ENCODE results near the gene PDCD1.
"Not testable (repeated sequence)": the region's sequence is repeated elsewhere in the genome, so short reads cannot be mapped to it uniquely, and the experiment has no call there.

The PDCD1 gene

GRCh38 chr2:241850544-241851324 lies 8.0 kb downstream of the PDCD1 start:
- DNase-seq, result no peak

GRCh38 chr2:241849616-241850543 lies 8.8 kb downstream of the PDCD1 start:
- DNase-seq, result no peak

GRCh38 chr2:241848761-241849615 lies 9.7 kb downstream of the PDCD1 start:
- no peak for DNase-seq

DNA sequence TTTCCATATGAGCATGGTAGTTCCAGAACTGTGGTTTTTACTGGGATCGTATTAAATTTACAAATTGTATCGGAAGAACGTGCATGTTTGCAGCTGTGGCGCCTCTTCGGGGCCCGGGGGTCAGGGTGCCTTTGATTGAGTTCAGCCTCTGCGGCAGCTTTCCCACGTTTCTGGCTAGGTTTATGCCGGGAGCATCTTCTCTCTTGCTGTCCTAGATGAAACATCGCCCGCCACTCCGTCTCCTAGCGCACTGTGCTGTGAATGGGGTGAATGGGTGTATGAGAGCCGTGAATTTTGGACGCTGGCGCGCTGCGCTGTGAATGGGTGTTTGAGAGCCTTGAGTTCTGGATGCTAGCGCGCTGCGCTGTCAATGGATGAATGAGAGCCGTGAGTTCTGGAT lies 12.3 kb downstream of the PDCD1 start:
- no peak for DNase-seq

DNA sequence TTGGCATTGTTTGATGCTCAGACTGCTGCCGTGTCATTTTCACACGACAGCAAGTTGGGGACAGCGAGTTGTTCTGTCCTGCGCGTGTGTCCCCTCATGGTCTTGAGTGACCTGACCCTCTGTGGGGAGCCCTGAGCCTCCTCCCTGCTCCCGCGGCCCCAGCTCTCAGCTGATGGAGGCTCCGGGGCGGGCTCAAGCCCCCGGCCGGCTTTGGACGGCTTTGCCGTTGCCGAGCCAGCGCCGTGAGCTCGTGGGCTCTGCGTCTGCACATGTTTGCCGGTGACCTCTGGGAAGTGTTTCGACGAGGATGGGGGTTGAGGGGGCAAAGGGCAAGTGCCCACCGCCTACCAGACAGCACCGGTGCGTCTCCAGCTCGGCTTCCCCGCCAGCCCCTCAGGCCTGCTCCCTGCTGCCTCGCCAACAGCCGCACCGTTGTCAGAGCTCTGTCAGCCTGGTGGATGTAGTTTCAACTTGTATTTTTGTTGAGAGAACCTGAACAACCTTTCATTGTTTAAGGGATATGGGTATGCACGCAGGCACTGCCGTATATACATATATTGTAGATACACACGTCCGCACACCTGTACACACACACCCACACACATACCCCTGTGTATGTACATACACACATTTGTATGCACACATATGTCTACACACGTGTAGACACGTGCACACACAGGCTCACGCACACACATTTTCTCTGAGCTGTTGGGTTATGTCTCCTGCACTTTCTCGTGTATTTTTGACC lies 13.7 kb downstream of the PDCD1 start:
- DNase-seq, result no peak

DNA sequence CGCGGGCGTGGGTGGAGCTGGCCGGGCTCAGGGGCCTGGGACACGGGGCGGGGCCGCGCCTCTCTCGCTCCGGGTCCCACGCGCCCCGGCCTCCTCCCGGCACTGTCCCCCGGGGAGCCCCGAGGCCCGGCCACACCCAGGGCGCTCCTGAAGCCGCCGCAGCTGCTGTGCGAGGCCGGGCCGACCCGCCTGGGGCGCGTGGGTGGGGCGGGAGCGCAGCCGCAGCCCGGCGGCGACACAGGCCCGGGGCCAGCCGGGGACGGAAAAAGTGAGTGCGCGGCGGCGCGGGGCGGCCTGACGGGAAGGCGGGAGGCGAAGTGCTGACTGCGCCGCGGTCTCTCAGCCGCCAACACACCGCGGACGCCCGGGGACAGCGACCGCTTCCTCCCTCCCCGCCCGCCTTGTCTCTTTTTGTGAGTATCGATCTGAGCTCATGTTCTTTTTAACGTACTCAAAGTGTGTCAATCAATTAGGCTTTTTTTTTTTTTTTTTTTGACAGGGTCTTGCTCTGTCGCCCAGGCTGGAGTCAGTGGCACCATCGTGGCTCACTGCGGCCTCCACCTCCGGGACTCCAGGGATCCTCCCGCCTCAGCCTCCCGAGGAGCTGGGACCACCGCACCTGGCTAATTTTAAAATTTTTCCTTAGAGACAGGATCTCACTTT lies 14.5 kb downstream of the PDCD1 start:
- peak; percentile 57 for DNase-seq

GRCh38 chr2:241843321-241844065 lies 15.2 kb downstream of the PDCD1 start:
- DNase-seq, result no peak

GRCh38 chr2:241842620-241843211 lies 16.0 kb downstream of the PDCD1 start:
- peak; percentile 30 for DNase-seq

GRCh38 chr2:241842067-241842415 lies 16.7 kb downstream of the PDCD1 start:
- no peak for DNase-seq

DNA sequence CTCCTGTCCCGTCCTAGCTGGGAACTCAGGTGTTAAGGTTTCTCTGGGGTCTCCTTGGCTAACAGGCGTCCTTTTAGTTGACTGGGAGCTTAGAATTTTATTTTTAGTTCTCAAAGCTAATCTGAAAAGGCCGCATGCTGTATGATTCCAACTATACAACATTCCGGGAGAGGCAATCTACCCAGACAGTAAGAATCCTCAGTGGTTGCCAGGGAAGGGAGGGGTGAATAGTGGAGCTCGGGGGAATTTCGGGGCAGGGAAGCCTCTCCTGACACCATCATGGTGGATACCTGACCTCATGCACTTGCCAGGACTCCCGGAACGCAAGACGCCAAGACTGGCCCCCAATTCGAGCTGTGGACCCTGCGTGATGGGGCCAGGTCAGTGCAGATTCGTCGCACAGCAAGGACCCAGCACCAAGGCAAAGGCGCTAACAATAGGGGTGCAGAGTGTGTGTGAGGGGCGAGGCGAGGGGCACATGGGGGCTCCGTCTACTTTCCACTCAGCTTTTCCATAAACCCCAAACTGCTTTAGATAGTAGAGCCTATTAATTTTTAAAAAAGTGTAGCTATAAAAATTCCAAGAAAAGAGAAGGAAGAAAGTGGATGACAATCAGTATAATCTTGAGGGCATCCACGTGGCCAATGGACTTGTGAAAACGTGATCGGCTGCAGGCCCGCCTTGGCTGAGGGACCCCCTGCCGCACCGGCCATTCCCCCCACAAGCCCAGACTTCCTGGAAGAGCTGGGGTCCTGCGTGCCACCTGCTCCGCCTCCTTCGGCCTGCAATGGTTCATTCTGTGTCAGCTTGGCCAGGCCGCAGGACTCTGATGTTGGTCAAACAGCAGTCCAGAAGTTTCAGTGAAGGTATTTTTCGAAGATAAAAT lies 17.3 kb downstream of the PDCD1 start:
- no peak for DNase-seq

- no peak for DNase-seq
Observed at GRCh38 chr2:241837197-241837965, 21.3 kb downstream of the PDCD1 start.

GRCh38 chr2:241836292-241836691 lies 22.4 kb downstream of the PDCD1 start:
- DNase-seq, result no peak

- DNase-seq, result no peak
Observed at GRCh38 chr2:241835611-241836010, 23.1 kb downstream of the PDCD1 start.

DNA sequence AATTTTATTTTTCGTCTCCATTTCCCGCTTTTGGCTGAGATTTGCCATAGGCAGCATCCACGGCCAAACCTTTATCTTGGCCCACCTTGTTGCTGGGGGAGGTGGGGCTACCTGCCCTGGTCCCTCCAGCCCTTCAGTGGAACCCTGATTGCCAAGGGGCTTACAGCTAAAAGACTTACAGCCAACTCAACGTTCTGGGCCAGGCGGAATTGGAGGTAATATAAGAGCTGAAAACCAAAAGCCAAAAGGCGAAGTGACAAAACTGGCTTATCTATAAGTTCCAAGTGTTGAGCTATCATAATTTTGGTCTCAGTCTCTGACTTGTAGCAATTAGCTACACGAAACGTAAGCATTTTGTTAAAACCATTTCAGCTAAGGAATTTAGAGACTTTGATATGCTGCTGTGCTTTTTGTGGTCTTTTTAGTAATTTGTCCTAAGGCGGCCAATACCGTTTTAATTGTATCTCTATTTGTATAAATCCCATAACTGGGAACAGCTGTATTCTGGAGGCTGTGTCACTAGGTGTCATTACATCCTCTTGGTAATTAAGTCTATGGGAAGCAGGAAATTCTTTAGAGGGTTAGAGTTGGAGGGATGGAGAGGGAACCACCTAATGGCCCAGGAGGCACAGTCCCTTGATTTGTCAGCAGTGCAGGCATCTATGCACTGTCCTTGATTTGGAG lies 24.0 kb downstream of the PDCD1 start:
- DNase-seq, result no peak

DNA sequence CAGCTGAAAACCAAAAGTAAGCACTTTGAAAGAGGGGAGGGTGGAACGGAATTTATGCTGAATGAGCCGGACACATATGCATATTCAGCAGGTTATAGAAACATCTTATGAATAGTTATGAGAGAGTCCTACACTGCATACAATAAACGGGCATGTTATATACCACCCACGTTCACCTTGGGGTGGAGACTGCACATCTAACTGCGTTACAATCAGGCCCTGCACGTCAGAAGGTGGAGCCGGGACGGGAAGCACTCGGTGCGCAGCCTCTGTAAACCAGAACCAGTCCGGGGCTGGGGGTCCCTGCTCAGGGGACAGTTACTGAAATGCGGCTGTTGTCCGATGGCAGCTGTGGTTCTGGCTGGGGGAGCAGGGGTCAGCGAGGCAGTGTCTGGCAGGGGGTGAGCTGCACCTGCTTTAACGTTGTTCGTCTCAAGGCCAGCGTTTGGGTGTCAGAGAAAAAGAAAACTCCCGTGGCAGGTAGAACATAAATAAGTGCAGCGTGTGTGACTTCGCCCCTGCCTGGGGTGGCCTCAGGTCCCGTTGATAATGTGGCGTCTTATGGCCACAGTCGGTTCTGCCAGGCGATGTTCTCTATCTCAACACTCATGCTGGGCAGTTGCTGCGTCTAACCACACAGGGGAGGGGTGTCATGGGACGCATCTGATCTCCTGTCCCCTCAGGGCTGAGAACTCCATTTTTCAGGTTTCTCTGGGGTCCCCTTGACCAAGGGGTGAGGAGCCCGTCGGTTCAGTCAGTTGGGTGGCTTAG lies 24.8 kb downstream of the PDCD1 start:
- not testable (repeated sequence) for DNase-seq

GRCh38 chr2:241833101-241833663 lies 25.5 kb downstream of the PDCD1 start:
- no peak for DNase-seq

- no peak for DNase-seq
Observed at GRCh38 chr2:241827394-241827793, 31.3 kb downstream of the PDCD1 start.
